Gastroesophageal sphincter (tissue), 3 donors: ENCODE measurements around the gene TEFM.

Source experiments
- EP300 ChIP-seq: sonication (generic); formaldehyde crosslinking; IDR thresholded peaks from one replicate; pipeline ENCODE4 v1.6.1; 2017; ENCODE audit warnings: antibody characterized with exemption, mild to moderate bottlenecking
- POLR2A ChIP-seq, 2 donors: fragments of 450-650 bp; IDR thresholded peaks; one replicate each; pipeline ENCODE4 v1.6.1; 2017; ENCODE audit warnings: antibody characterized with exemption in 2 of 2, mild to moderate bottlenecking in 2 of 2, moderate library complexity in 1 of 2
- TF ChIP-seq, protein P1 (sequence below), 4 experiments: fragments of 200-600 bp in 2 of 4; fragments of 450-650 bp in 2 of 4; sonication (generic) in 1 of 4; IDR thresholded peaks; one replicate each; pipeline ENCODE4 v1.5.1; 2017 to 2019; ENCODE audit warnings: antibody characterized with exemption in 4 of 4, mild to moderate bottlenecking in 2 of 4, moderate library complexity in 2 of 4

DNA sequence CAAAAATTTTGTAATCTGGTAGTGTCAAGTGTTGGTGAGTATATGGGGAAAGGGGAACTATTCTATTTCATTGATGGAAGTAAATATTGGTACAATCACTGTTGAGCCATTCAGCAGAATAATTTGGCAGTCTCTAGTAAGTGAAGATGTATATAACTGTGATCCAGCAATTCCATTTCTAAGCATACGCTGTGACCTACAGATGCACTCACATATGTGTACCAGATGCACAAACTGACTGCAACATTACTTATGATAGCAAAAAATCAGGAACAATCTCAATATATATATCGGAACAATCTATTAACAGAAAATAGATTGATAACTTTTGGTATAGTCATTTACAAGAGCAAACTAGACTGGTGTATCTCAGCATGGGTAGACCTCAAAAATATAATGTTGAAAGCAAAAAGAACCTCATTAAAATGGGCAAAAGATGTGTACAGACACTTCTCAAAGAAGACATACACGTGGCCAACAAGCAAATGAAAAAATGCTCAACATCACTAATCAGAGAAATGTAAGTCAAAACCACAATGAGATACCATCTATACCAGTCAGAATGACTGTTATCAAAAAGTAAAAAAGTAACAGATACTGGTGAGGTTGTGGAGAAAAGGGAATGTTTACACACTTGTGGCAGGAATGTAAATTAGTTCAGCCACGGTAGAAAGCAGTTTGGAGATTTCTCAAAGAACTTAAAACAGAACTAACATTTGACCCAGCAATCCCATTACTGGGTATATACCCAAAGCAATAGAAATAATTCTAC is 36.5 kb upstream of the TEFM start:
- TF ChIP-seq POLR2A (IDR thresholded peaks at IDR 0.05) (no peak), EP300 (no peak)
- TF ChIP-seq, protein P1, sequence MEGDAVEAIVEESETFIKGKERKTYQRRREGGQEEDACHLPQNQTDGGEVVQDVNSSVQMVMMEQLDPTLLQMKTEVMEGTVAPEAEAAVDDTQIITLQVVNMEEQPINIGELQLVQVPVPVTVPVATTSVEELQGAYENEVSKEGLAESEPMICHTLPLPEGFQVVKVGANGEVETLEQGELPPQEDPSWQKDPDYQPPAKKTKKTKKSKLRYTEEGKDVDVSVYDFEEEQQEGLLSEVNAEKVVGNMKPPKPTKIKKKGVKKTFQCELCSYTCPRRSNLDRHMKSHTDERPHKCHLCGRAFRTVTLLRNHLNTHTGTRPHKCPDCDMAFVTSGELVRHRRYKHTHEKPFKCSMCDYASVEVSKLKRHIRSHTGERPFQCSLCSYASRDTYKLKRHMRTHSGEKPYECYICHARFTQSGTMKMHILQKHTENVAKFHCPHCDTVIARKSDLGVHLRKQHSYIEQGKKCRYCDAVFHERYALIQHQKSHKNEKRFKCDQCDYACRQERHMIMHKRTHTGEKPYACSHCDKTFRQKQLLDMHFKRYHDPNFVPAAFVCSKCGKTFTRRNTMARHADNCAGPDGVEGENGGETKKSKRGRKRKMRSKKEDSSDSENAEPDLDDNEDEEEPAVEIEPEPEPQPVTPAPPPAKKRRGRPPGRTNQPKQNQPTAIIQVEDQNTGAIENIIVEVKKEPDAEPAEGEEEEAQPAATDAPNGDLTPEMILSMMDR (IDR thresholded peaks at IDR 0.05), result no peak
